IPS DF 6.9 (cell line): ENCODE results near the gene TTC9.
"Not testable (repeated sequence)": the region's sequence is repeated elsewhere in the genome, so short reads cannot be mapped to it uniquely, and the experiment has no call there.

ENCODE experiments used
- DNase-seq: peaks from one replicate; pipeline ENCODE4 v3.0.0-alpha.2; 2013; ENCODE audit warnings: low read depth, low spot score
- H3K27ac ChIP-seq: one replicate; pipeline ENCODE4 v1.5.1; 2013; ENCODE audit warnings: low read length, control low read depth
- H3K27me3 ChIP-seq: 2 replicates; pipeline ENCODE4 v1.6.1; 2013; ENCODE audit warnings: mild to moderate bottlenecking, low read length; ENCODE audit not compliant: control insufficient read depth, insufficient read depth
- H3K36me3 ChIP-seq: 2 replicates; pipeline ENCODE4 v1.6.1; 2013; ENCODE audit warnings: low read length; ENCODE audit not compliant: control insufficient read depth, insufficient read depth
- H3K4me1 ChIP-seq: 2 replicates; pipeline ENCODE4 v1.6.1; 2013; ENCODE audit warnings: low read length; ENCODE audit not compliant: control insufficient read depth, insufficient read depth
- H3K4me3 ChIP-seq: 2 replicates; pipeline ENCODE4 v1.5.1; 2013; ENCODE audit warnings: mild to moderate bottlenecking, low read length
- H3K9me3 ChIP-seq: 2 replicates; pipeline ENCODE4 v1.6.1; 2013; ENCODE audit warnings: low read length, inconsistent platforms; ENCODE audit not compliant: control insufficient read depth, insufficient read depth
- WGBS: extraction: QIAGEN DNeasy Blood & Tissue Kit; methylation state at CpG from one replicate; pipeline ENCODE4 v1.1.7; 2013; ENCODE audit warnings: mixed read lengths, missing lambda C conversion rate; ENCODE audit not compliant: insufficient read length, insufficient coverage; 5-methylcytosine and 5-hydroxymethylcytosine counted together

The TTC9 gene

GRCh38 chr14:70702161-70702560 is 60.4 kb downstream of the TTC9 start:
- Histone ChIP-seq H3K27me3 (no peaks in the 10 kb centered on the region), H3K4me3 (no peak overlapping the region), H3K36me3 (no peaks in the 10 kb centered on the region), H3K27ac (no peak overlapping the region), H3K9me3 (no peaks in the 10 kb centered on the region), H3K4me1 (peaks cover 7% of the 10 kb centered on the region)
- DNase-seq = no peak
- no CpG with 5 or more reads among the region's 3 CpGs for WGBS

GRCh38 chr14:70703621-70704168 is 62.0 kb downstream of the TTC9 start:
- H3K27me3 ChIP-seq, H3K9me3 ChIP-seq, H3K4me3 ChIP-seq, DNase-seq, H3K36me3 ChIP-seq, H3K27ac ChIP-seq: not testable (repeated sequence)
- peaks cover 10% of the 10 kb centered on the region for H3K4me1 ChIP-seq
- WGBS = no CpG with 5 or more reads among the region's 1 CpG

DNA sequence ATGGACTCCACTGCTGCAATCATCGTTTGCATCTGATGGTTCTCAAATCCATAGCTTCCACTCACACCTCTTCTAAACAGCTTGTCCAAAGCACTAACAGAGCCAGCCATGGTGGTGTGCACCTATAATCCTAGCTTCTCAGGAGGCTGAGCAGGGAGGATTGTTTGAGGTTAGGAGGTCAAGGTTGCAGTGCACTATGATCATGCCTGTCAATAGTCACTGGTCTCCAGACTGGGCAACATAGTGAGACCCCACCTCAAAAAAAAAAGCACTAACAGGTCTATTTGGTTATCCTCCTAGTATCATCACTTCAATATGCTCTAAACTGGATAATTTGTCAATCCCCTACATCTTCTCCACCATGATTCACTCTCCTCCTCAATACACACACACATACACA is 63.2 kb downstream of the TTC9 start:
- no CpG with 5 or more reads among the region's 1 CpG for WGBS

DNA sequence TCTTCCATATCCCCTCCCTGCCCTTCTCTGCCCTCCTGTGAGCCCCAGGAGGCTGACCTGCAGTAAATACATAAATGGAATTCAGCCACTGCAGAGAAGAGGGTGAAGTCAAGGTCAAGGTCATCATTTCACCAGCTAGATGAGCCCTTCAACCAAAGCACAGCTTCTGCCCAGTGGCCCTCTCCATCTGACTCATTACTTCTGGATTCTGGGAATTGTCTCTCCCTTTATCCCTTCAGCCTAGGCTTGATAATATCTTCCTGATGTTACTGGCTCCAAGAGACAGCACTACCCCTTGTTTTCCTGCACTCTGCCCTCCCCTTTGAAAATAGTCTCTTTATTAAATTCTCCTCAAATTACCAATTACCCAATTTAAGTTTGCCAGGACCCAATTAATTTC is 64.5 kb downstream of the TTC9 start:
- no peaks in the 10 kb centered on the region for H3K27me3 ChIP-seq
- no peak overlapping the region for H3K27ac ChIP-seq
- DNase-seq = no peak
- H3K9me3 ChIP-seq = no peaks in the 10 kb centered on the region
- no peak overlapping the region for H3K4me3 ChIP-seq
- no peaks in the 10 kb centered on the region for H3K36me3 ChIP-seq
- peaks cover 15% of the 10 kb centered on the region for H3K4me1 ChIP-seq

More for the DNA sequence above, 63.2 kb downstream of the TTC9 start:
- Histone ChIP-seq H3K36me3 (no peaks in the 10 kb centered on the region), H3K27me3 (no peaks in the 10 kb centered on the region), H3K9me3 (no peaks in the 10 kb centered on the region), H3K27ac (no peak overlapping the region), H3K4me3 (no peak overlapping the region), H3K4me1 (peaks cover 12% of the 10 kb centered on the region)
- DNase-seq = no peak

DNA sequence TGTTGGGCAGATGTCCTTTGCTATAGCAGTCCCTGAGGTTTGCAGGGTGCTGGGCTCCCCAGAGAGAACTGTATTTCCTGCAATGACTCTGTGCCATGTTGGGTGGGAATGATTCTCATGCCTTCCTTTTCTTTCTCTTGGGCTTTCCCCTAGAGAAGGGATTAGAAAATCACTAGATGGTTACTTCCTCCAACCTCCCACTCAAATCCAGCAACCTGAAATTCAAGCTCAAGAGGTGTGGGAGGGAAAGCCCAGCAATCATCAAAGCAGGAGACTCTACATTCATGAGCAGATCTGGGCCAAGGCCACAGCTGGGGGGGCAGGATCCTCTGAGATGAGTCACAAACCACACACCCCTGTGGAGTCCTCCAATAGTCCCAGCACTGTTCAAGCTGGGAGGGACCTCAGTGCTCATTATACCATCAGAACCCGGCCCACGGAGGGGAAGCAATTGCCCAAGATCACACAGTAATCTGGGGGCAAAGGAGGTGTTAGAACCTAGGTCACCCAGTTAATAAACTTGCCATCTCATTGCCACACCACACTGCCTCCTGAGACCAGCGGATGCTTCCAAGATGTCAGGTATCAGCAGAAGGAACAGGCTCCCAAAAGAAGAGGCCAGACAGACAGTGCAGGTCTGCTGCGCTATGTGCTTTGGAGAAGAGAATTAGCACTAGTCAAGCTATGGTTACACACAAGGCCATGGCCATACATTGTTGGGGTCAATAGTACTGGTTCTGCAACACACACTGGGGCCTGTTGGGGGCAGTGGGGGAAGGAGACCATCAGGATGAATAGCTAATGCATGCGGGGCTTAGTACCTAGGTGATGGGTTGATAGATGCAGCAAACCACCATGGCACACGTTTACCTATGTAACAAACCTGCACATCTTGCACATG is 65.7 kb downstream of the TTC9 start:
- Histone ChIP-seq H3K36me3 (no peaks in the 10 kb centered on the region), H3K4me1 (peaks cover 18% of the 10 kb centered on the region), H3K9me3 (no peaks in the 10 kb centered on the region), H3K27me3 (no peaks in the 10 kb centered on the region), H3K4me3 (no peak overlapping the region), H3K27ac (no peak overlapping the region)
- no peak for DNase-seq
- WGBS = no CpG with 5 or more reads among the region's 6 CpGs

DNA sequence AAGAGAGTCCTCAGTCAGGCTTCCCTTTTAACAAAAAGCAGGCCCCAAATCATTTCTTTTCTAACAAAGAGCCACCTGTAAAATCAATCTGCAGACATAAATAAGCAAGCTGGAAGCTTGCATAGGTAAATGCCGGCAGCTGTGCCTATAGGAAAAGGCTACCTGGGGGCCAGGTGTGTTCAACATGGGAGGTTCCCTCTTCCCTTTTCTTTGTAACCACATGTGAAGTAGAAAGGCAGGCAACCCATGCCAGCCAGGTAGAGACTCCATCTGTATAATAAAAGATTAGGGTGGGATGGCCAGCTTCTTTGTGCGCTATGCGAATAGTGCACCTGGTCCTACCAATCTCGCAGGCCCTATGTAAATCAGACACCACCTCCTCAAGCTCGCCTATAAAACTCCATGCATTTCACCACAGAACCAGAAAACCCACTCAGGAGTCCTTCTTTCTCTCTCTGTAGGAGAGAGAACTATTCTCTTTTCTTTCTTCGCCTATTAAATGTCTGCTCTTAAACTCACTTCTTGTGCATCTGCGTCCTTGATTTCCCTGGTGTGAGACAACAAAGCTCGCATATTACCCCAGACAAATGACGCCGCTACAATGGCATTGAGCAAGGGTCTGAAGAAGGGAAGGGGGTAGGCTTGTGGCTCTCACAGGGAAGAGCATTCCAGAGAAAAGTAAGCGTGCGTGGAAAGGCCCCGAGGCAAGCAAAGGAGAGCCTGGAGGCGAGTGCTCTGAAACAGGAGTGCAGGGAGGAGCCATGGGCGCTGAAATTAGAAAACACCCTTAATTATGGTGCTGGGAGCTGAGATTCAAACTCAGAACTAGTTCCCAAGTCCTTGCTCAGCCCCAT is 67.2 kb downstream of the TTC9 start:
- Histone ChIP-seq H3K27me3 (no peaks in the 10 kb centered on the region), H3K9me3 (no peaks in the 10 kb centered on the region), H3K4me3 (no peak overlapping the region), H3K4me1 (peaks cover 21% of the 10 kb centered on the region), H3K27ac (peak overlapping the region; percentile 62), H3K36me3 (no peaks in the 10 kb centered on the region)
- no CpG with 5 or more reads among the region's 15 CpGs for WGBS
- DNase-seq = peak; percentile 63

- Histone ChIP-seq H3K4me1 (peaks cover 21% of the 10 kb centered on the region), H3K9me3 (no peaks in the 10 kb centered on the region), H3K4me3 (no peak overlapping the region), H3K36me3 (no peaks in the 10 kb centered on the region), H3K27ac (no peak overlapping the region), H3K27me3 (no peaks in the 10 kb centered on the region)
- DNase-seq = no peak
- no CpG with 5 or more reads among the region's 8 CpGs for WGBS
Measured at GRCh38 chr14:70709726-70710382, 68.1 kb downstream of the TTC9 start.

- no peaks in the 10 kb centered on the region for H3K9me3 ChIP-seq
- no peak for DNase-seq
- no peaks in the 10 kb centered on the region for H3K36me3 ChIP-seq
- peaks cover 18% of the 10 kb centered on the region; the same call in 1 of the 2 replicates for H3K4me1 ChIP-seq
- WGBS = no CpG with 5 or more reads among the region's 1 CpG
- no peak overlapping the region for H3K4me3 ChIP-seq
- no peak overlapping the region for H3K27ac ChIP-seq
- H3K27me3 ChIP-seq = no peaks in the 10 kb centered on the region
Measured at GRCh38 chr14:70711451-70711850, 69.7 kb downstream of the TTC9 start.

- no peak overlapping the region for H3K4me3 ChIP-seq
- no peak for DNase-seq
- H3K36me3 ChIP-seq = no peaks in the 10 kb centered on the region
- H3K9me3 ChIP-seq = no peaks in the 10 kb centered on the region
- peaks cover 11% of the 10 kb centered on the region; the same call in 1 of the 2 replicates for H3K4me1 ChIP-seq
- no CpG with 5 or more reads among the region's 4 CpGs for WGBS
- no peak overlapping the region for H3K27ac ChIP-seq
- no peaks in the 10 kb centered on the region for H3K27me3 ChIP-seq
Measured at GRCh38 chr14:70713096-70713495, 71.4 kb downstream of the TTC9 start.

- no peak for DNase-seq
- Histone ChIP-seq H3K9me3 (no peaks in the 10 kb centered on the region), H3K27me3 (no peaks in the 10 kb centered on the region), H3K36me3 (no peaks in the 10 kb centered on the region), H3K4me3 (no peak overlapping the region), H3K4me1 (peaks cover 11% of the 10 kb centered on the region; the same call in 1 of the 2 replicates), H3K27ac (no peak overlapping the region)
- no CpG with 5 or more reads among the region's 3 CpGs for WGBS
Measured at GRCh38 chr14:70713511-70713916, 71.8 kb downstream of the TTC9 start.
